PC-3 (cell line): ENCODE results near the gene RAI1. TPM values are rescaled to one million over a fixed set of nuclear protein-coding genes. Genes with fewer than 3 reads are reported as not detected.

ENCODE experiments used
- ATAC-seq: fragments of 200-7000 bp; cut with Tn5 transposase; 2 replicates; pipeline ENCODE4 v1.9.1; 2020; ENCODE audit warnings: mild to moderate bottlenecking, moderate library complexity
- BruUV-seq: library from RNA; stranded (reverse); fragments of 400-500 nt; replicated peaks from 2 replicates; lab custom pipeline; 2021; lab: Mats Ljungman, UMichigan
- CTCF ChIA-PET: fragments of 300-600 bp; sonication (Branson Sonifier 250); formaldehyde crosslinking; loops from one replicate; lab custom pipeline; 2022; ENCODE audit warnings: antibody characterized with exemption; lab: Charles Lee
- POLR2A ChIA-PET: fragments of 300-600 bp; sonication (Branson Sonifier 250); formaldehyde crosslinking; loops from one replicate; lab custom pipeline; 2022; ENCODE audit warnings: antibody characterized with exemption; ENCODE audit not compliant: unreplicated experiment; lab: Charles Lee
- DNase-seq: peaks from one replicate; pipeline ENCODE4 v3.0.0-alpha.2; 2015
- H2AFZ ChIP-seq: fragments of 300-600 bp; sonication (generic); 2 replicates; pipeline ENCODE4 v1.6.0; 2016; ENCODE audit warnings: antibody characterized with exemption, low read length
- H3F3A ChIP-seq: fragments of 300-600 bp; sonication (generic); one replicate; pipeline ENCODE4 v1.6.0; 2017; ENCODE audit warnings: antibody characterized with exemption, low read length, control low read depth, mild to moderate bottlenecking; ENCODE audit not compliant: unreplicated experiment
- H3K27ac ChIP-seq: fragments of 300-600 bp; sonication (generic); 2 replicates; pipeline ENCODE4 v1.5.1; 2016; ENCODE audit warnings: mild to moderate bottlenecking, low read length
- H3K27me3 ChIP-seq: fragments of 300-600 bp; sonication (generic); 2 replicates; pipeline ENCODE4 v1.6.1; 2016; ENCODE audit warnings: low read length, mixed read lengths
- H3K36me3 ChIP-seq: fragments of 300-600 bp; sonication (generic); 2 replicates; pipeline ENCODE4 v1.6.1; 2016; ENCODE audit warnings: low read depth, mixed run types, low read length, mixed read lengths
- H3K4me1 ChIP-seq: fragments of 300-600 bp; sonication (generic); 2 replicates; pipeline ENCODE4 v1.5.1; 2016; ENCODE audit warnings: low read length; ENCODE audit not compliant: insufficient read depth
- H3K4me2 ChIP-seq: fragments of 300-600 bp; sonication (generic); 2 replicates; pipeline ENCODE4 v1.6.0; 2016; ENCODE audit warnings: low read length
- H3K4me3 ChIP-seq: fragments of 300-600 bp; sonication (generic); 2 replicates; pipeline ENCODE4 v1.5.1; 2016; ENCODE audit warnings: mild to moderate bottlenecking, low read length, mixed read lengths
- H3K79me2 ChIP-seq: fragments of 300-600 bp; sonication (generic); 2 replicates; pipeline ENCODE4 v1.6.1; 2017; ENCODE audit warnings: low read length, mixed read lengths
- H3K9ac ChIP-seq: fragments of 300-600 bp; sonication (generic); 2 replicates; pipeline ENCODE4 v1.6.0; 2016; ENCODE audit warnings: mild to moderate bottlenecking, low read length
- H3K9me2 ChIP-seq: fragments of 300-600 bp; sonication (generic); replicated peaks from 2 replicates; pipeline ENCODE4 v1.6.1; 2016; ENCODE audit warnings: mixed run types, low read length, mixed read lengths
- H3K9me3 ChIP-seq: fragments of 300-600 bp; sonication (generic); 2 replicates; pipeline ENCODE4 v1.6.1; 2016; ENCODE audit warnings: low read length, mixed read lengths
- H4K20me1 ChIP-seq: fragments of 300-600 bp; sonication (generic); 2 replicates; pipeline ENCODE4 v1.6.1; 2016; ENCODE audit warnings: low read length, mixed read lengths
- EZH2 ChIP-seq: fragments of 300-600 bp; sonication (generic); IDR thresholded peaks from one replicate; pipeline ENCODE4 v1.6.1; 2017; ENCODE audit warnings: antibody characterized with exemption, mild to moderate bottlenecking, low read length; ENCODE audit not compliant: unreplicated experiment
- EZH2phosphoT487 ChIP-seq: fragments of 300-600 bp; sonication (generic); IDR thresholded peaks from 2 replicates; pipeline ENCODE4 v1.6.1; 2018; ENCODE audit warnings: mild to moderate bottlenecking, antibody characterized with exemption, low read length, borderline replicate concordance
- intact Hi-C: fragments of 100-400 bp; cut with micrococcal nuclease; formaldehyde crosslinking; loops from 2 replicates; pipeline ENCODE4 v1.9.0; 2023
- total RNA-seq: library from RNA; depleted of rRNA; stranded (reverse); fragments of >200 nt; gene quantifications from 2 replicates; pipeline ENCODE4 v1.2.3, GENCODE V29; 2014
- TF ChIP-seq, protein P1 (sequence below): fragments of 300-600 bp; sonication (generic); conservative IDR thresholded peaks from 2 replicates; pipeline ENCODE4 v1.5.1; 2017; ENCODE audit warnings: antibody characterized with exemption, low read depth, mild to moderate bottlenecking, low read length

Gene RAI1
- total RNA-seq, 1 experiment from 2014 or later, result 33.0 TPM

GRCh38 chr17:17751489-17752088 is 70.3 kb downstream of the RAI1 start:
- Histone ChIP-seq H3K9me2 (no peaks in the 10 kb centered on the region), H3K36me3 (no peaks in the 10 kb centered on the region), H3K79me2 (peaks cover 79% of the 10 kb centered on the region), H3K4me2 (peak overlapping the region; percentile 78), H3K4me3 (peak overlapping the region; percentile 57), H2AFZ (peak overlapping the region; percentile 65), H4K20me1 (no peaks in the 10 kb centered on the region), H3F3A (no peaks in the 10 kb centered on the region), H3K9me3 (no peaks in the 10 kb centered on the region), H3K9ac (peak overlapping the region; percentile 58), H3K4me1 (peaks cover 22% of the 10 kb centered on the region), H3K27me3 (no peaks in the 10 kb centered on the region), H3K27ac (peak overlapping the region; percentile 37)
- no peak for ATAC-seq
- intact Hi-C loops, result loop anchor here (5.0 kb wide), 1 partner anchor 59 kb away; no protein-coding TSS in a partner anchor
- no TSS peak for BruUV-seq
- POLR2A ChIA-PET, result no interaction called here
- no peak for DNase-seq
- CTCF ChIA-PET, result no interaction called here
- TF ChIP-seq EZH2phosphoT487 (no peak), EZH2 (no peak)
- TF ChIP-seq, protein P1, sequence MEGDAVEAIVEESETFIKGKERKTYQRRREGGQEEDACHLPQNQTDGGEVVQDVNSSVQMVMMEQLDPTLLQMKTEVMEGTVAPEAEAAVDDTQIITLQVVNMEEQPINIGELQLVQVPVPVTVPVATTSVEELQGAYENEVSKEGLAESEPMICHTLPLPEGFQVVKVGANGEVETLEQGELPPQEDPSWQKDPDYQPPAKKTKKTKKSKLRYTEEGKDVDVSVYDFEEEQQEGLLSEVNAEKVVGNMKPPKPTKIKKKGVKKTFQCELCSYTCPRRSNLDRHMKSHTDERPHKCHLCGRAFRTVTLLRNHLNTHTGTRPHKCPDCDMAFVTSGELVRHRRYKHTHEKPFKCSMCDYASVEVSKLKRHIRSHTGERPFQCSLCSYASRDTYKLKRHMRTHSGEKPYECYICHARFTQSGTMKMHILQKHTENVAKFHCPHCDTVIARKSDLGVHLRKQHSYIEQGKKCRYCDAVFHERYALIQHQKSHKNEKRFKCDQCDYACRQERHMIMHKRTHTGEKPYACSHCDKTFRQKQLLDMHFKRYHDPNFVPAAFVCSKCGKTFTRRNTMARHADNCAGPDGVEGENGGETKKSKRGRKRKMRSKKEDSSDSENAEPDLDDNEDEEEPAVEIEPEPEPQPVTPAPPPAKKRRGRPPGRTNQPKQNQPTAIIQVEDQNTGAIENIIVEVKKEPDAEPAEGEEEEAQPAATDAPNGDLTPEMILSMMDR, result no peak

- intact Hi-C loops, result loop anchor here (5.0 kb wide), 1 partner anchor 60 kb away; no protein-coding TSS in a partner anchor
- peak overlapping the region; percentile 90 for H2AFZ ChIP-seq
- peak overlapping the region; percentile 80 for H3K4me2 ChIP-seq
- DNase-seq (peak; percentile 95), ATAC-seq (peak; percentile 97)
- no peaks in the 10 kb centered on the region for H3K9me3 ChIP-seq
- no peaks in the 10 kb centered on the region for H4K20me1 ChIP-seq
- H3K79me2 ChIP-seq, result peaks cover 78% of the 10 kb centered on the region
- no TSS peak for BruUV-seq
- no peaks in the 10 kb centered on the region for H3K27me3 ChIP-seq
- TF ChIP-seq, protein P1, result peak; percentile 54; the same call in 1 of the 2 replicates
- TF ChIP-seq EZH2, result no peak
- no peak for TF ChIP-seq EZH2phosphoT487
- H3K9me2 ChIP-seq, result no peaks in the 10 kb centered on the region
- H3K4me1 ChIP-seq, result peaks cover 16% of the 10 kb centered on the region
- peak overlapping the region; percentile 75 for H3K9ac ChIP-seq
- peak overlapping the region; percentile 67 for H3K4me3 ChIP-seq
- ChIA-PET CTCF (no interaction called here), POLR2A (no interaction called here)
- no peaks in the 10 kb centered on the region for H3F3A ChIP-seq
- no peaks in the 10 kb centered on the region for H3K36me3 ChIP-seq
- peak overlapping the region; percentile 37 for H3K27ac ChIP-seq
Measured at GRCh38 chr17:17752089-17752820, 71.0 kb downstream of the RAI1 start.

DNA sequence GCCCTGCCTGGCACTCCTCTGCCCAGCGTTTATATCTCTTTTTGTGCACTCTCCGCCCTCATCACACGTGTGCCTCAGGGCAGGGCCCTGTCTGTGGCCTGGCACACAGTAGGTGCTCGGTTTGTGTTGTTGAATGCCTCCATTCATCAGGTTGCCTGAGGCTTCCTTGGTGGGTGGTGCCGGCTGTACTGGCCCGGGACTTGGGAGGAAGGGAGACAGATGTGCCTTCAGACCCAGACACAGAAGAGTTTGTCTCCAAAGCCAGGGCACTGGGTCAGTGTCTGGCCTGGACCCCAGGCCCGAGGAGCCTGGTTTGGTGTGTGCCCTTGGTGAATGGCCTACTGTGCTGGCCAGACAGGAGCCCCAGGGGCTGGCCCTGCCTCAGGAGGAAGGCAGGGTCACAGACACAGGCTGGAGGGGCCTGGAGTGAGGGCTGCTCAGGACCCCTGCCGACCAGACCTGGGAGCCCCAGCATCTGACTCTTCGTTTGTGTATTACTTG is 71.6 kb downstream of the RAI1 start:
- Histone ChIP-seq H3K9me3 (no peaks in the 10 kb centered on the region), H3K79me2 (peaks cover 71% of the 10 kb centered on the region), H3K36me3 (no peaks in the 10 kb centered on the region), H3K4me1 (peaks cover 13% of the 10 kb centered on the region), H3K9ac (peak overlapping the region; percentile 75), H3K27me3 (no peaks in the 10 kb centered on the region), H2AFZ (peak overlapping the region; percentile 90), H4K20me1 (no peaks in the 10 kb centered on the region), H3F3A (no peaks in the 10 kb centered on the region), H3K9me2 (no peaks in the 10 kb centered on the region), H3K4me2 (peak overlapping the region; percentile 80), H3K4me3 (peak overlapping the region; percentile 67), H3K27ac (peak overlapping the region; percentile 36)
- TF ChIP-seq, protein P1, result no peak
- TF ChIP-seq EZH2phosphoT487, result no peak
- TF ChIP-seq EZH2, result no peak
- CTCF ChIA-PET, result no interaction called here
- intact Hi-C loops, result loop anchor here (5.0 kb wide), 1 partner anchor 61 kb away; no protein-coding TSS in a partner anchor
- POLR2A ChIA-PET, result no interaction called here
- ATAC-seq (no peak), DNase-seq (no peak)
- TSS peak; percentile 59 for BruUV-seq
